Measurements from ENCODE around the gene METTL9. TPM values are rescaled to one million over a fixed set of nuclear protein-coding genes. Genes with fewer than 3 reads are reported as not detected.
A peak's percentile ranks its signal among the peaks of the same experiment; 100 is the strongest.

METTL9 gene
- total RNA-seq, 6 experiments from 2014 or later, result 9.6 to 29.3 (median 15.5) TPM

GRCh38 chr16:21608639-21609328, 9.4 kb downstream of the METTL9 start:
- 66% methylated on average over 3 of the region's 3 CpGs for WGBS (ENCODE audit: insufficient coverage, low coverage, low lambda C conversion rate, missing lambda C conversion rate)
- ATAC-seq, result peak in 1 of 4 donors; percentile 34
- H3K4me1 ChIP-seq, result peaks cover 0 to 14% (median 7%) of the 10 kb centered on the region in 4 donors
- DNase-seq, result no peak
- intact Hi-C loops (cut with DNase I), result no loop called here
- no peak overlapping the region for H3K27ac ChIP-seq
- H3K36me3 ChIP-seq, result no peaks in the 10 kb centered on the region
- no peaks in the 10 kb centered on the region for H3K9me3 ChIP-seq
- TF ChIP-seq POLR2A (IDR thresholded peaks at IDR 0.05), result no peak
- no peak for TF ChIP-seq CTCF (IDR thresholded peaks at IDR 0.05)
- H3K27me3 ChIP-seq, result no peaks in the 10 kb centered on the region
- no peak overlapping the region for H3K4me3 ChIP-seq

- ATAC-seq, result no peak
- Histone ChIP-seq H3K4me1 (peaks cover 0 to 14% (median 7%) of the 10 kb centered on the region in 4 donors), H3K27me3 (no peaks in the 10 kb centered on the region), H3K4me3 (no peak overlapping the region), H3K36me3 (no peaks in the 10 kb centered on the region), H3K27ac (no peak overlapping the region), H3K9me3 (no peaks in the 10 kb centered on the region)
- DNase-seq, result no peak
- intact Hi-C loops (cut with DNase I), result no loop called here
- TF ChIP-seq CTCF (IDR thresholded peaks at IDR 0.05) (no peak), POLR2A (IDR thresholded peaks at IDR 0.05) (no peak)
- 75% methylated on average over 3 of the region's 3 CpGs for WGBS (ENCODE audit: insufficient coverage, low coverage, low lambda C conversion rate, missing lambda C conversion rate)
Observed at GRCh38 chr16:21610006-21610544, 10.7 kb downstream of the METTL9 start.

GRCh38 chr16:21610766-21611165, 11.4 kb downstream of the METTL9 start:
- Histone ChIP-seq H3K36me3 (no peaks in the 10 kb centered on the region), H3K9me3 (no peaks in the 10 kb centered on the region), H3K4me1 (peaks cover 0 to 14% (median 5%) of the 10 kb centered on the region in 4 donors), H3K4me3 (no peak overlapping the region), H3K27me3 (no peaks in the 10 kb centered on the region), H3K27ac (no peak overlapping the region)
- WGBS (ENCODE audit: insufficient coverage, low coverage, low lambda C conversion rate, missing lambda C conversion rate), result 81% methylated on average over 2 of the region's 2 CpGs
- DNase-seq (no peak), ATAC-seq (no peak)
- TF ChIP-seq POLR2A (IDR thresholded peaks at IDR 0.05) (no peak), CTCF (IDR thresholded peaks at IDR 0.05) (no peak)
- intact Hi-C loops (cut with DNase I), result no loop called here

- H3K9me3 ChIP-seq, result no peaks in the 10 kb centered on the region
- H3K4me3 ChIP-seq, result no peak overlapping the region
- no peaks in the 10 kb centered on the region for H3K27me3 ChIP-seq
- TF ChIP-seq CTCF (IDR thresholded peaks at IDR 0.05) (no peak), POLR2A (IDR thresholded peaks at IDR 0.05) (no peak)
- no peak overlapping the region for H3K27ac ChIP-seq
- intact Hi-C loops (cut with DNase I), result no loop called here
- peak in 3 of 4 donors; percentile 25 to 57 (median 32) for ATAC-seq
- no peak for DNase-seq
- no peaks in the 10 kb centered on the region for H3K36me3 ChIP-seq
- peaks cover 0 to 14% (median 5%) of the 10 kb centered on the region in 4 donors for H3K4me1 ChIP-seq
- 13% methylated on average over 4 of the region's 4 CpGs for WGBS (ENCODE audit: insufficient coverage, low coverage, low lambda C conversion rate, missing lambda C conversion rate)
Observed at GRCh38 chr16:21611198-21611555, 11.8 kb downstream of the METTL9 start.

Data from right lobe of liver (tissue), 6 donors.